Stimulated activated CD8-positive, alpha-beta memory T cell treated with anti-CD3 and anti-CD28 coated beads, Interleukin-7, amount 100 ng/mL, for 48 hours (primary cell): Measurements from ENCODE around the gene CYP2C18.
"Not testable (repeated sequence)": the region's sequence is repeated elsewhere in the genome, so short reads cannot be mapped to it uniquely, and the experiment has no call there.

Experiments
- DNase-seq, 2 donors: peaks; one replicate each; pipeline ENCODE4 v3.0.0-alpha.2; 2020; ENCODE audit warnings: low read depth in 1 of 2; ENCODE audit errors: extremely low read depth in 1 of 2

CYP2C18 gene

GRCh38 chr10:94738588-94738987 lies 55.1 kb downstream of the CYP2C18 start:
- DNase-seq, result no peak

- no peak for DNase-seq
These were observed 63.6 kb downstream of the CYP2C18 start for GRCh38 chr10:94747137-94747536.

- no peak for DNase-seq
These were observed 64.3 kb downstream of the CYP2C18 start for GRCh38 chr10:94747838-94748237.

- no peak for DNase-seq
These were observed 74.4 kb downstream of the CYP2C18 start for GRCh38 chr10:94757916-94758315.

GRCh38 chr10:94760586-94761178 lies 77.2 kb downstream of the CYP2C18 start:
- DNase-seq, result no peak

GRCh38 chr10:94762393-94762792 lies 78.9 kb downstream of the CYP2C18 start, which contains the start of gene CYP2C19:
Gene CYP2C19 (plus strand): TSS chr10:94762681. CDS start chr10:94762706, 25 bp downstream.
- DNase-seq, result no peak

GRCh38 chr10:94775425-94775824 lies 91.9 kb downstream of the CYP2C18 start:
- not testable (repeated sequence) for DNase-seq

- DNase-seq, result no peak
These were observed 94.4 kb downstream of the CYP2C18 start for GRCh38 chr10:94777886-94778458.

- no peak for DNase-seq
These were observed 97.3 kb downstream of the CYP2C18 start for GRCh38 chr10:94780844-94781243.

GRCh38 chr10:94784256-94784655 lies 100.7 kb downstream of the CYP2C18 start:
- DNase-seq, result no peak

GRCh38 chr10:94785211-94785610 lies 101.7 kb downstream of the CYP2C18 start:
- no peak for DNase-seq
